GM18519 (cell line): Measurements from ENCODE around the gene OR10A3.
A peak's percentile ranks its signal among the peaks of the same experiment; 100 is the strongest.

Experiments used
- ATAC-seq: cut with Tn5 transposase; IDR thresholded peaks from one replicate; pipeline ENCODE4 v1.9.1; 2021; ENCODE audit warnings: mild to moderate bottlenecking, moderate library complexity; ENCODE audit not compliant: unreplicated experiment, low FRiP score

The OR10A3 gene

DNA sequence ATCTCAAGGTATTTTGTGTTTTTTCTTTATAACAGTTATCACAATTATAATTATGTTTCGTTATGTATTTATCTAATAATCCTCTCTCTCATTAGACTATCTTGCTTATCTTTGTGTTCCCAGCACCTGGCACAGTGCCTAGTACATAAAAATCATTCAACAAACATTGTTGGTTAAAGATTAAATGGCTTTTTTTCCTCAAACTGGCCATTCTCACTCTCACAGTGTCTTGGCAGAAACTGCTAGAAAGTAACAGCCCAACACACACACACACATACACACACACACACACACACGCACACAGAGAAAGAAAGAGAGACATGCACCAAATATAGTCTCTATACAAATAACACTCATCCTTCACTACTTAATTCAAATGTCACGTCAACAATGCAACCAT is 47.3 kb downstream of the OR10A3 start:
- ATAC-seq = no peak

- no peak for ATAC-seq
Observed at GRCh38 chr11:7893796-7894195, 47.7 kb downstream of the OR10A3 start.

DNA sequence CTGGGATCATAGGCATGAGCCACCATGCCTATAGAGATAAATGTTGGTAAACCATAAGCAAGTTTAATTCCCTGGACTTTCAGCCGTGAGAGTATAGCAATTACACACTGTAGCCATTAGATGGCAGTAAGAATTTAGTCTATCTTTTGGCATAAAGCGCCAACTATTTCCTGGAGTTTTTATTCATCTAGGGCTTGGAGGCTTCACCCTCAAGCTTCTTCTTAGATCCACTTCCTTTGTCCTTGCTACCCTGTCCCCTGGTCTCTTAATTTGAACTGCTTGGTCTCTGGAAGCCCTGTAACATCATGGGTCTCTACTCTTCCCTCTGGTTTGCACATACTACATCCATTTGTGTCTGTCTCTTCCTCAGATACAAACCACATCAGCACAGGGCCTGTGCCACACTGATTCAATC is 48.7 kb downstream of the OR10A3 start:
- ATAC-seq = peak; percentile 32

DNA sequence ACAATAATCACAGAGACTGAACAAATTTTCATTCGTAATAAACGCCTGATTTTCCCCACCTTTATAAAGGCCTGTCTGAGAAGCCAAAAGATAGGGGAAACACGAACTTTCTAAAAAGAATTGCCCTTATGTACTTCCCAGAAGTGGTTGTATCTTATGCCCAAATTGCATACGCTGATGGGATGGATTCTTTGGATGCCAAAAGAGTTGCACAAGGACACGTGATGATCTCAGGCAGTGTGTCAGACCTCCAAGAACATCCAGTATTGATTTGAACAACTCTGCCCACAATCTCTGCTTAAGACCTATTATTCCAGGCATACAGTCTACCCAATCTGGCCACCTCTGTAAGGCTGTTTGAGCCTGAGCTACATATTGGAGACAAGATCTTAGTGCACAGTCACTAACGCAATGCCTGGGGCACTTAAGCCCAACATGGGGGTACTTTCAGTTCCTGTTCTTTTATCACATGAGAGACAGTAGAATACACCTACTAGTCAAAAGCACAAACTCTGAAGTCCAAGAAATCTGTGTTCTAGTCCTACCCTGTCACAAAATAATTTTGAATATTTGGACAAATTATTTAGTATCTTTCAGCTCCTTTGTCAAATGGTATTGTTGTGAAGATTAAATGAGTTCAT is 49.3 kb downstream of the OR10A3 start:
- peak; percentile 57 for ATAC-seq

- peak; percentile 34 for ATAC-seq
Observed at GRCh38 chr11:7890417-7891172, 50.9 kb downstream of the OR10A3 start.

- no peak for ATAC-seq
Observed at GRCh38 chr11:7889985-7890384, 51.5 kb downstream of the OR10A3 start.
